ENCODE measurements around the gene SVIL. TPM values are rescaled to one million over a fixed set of nuclear protein-coding genes. Genes with fewer than 3 reads are reported as not detected.
A peak's percentile ranks its signal among the peaks of the same experiment; 100 is the strongest.

Gene SVIL
- total RNA-seq, 3 donors from 2014 or later (not counting 1 experiment from before 2014, with no cell fraction given), result 24.9 to 57.2 (median 33.5) TPM

- peak overlapping the region; percentile 59 for H3K4me3 Mint-ChIP-seq
- 58% methylated on average over 3 of the region's 3 CpGs for WGBS (ENCODE audit: insufficient coverage)
- intact Hi-C loops (cut with micrococcal nuclease), result no loop called here
- DNase-seq (no peak), ATAC-seq (no peak)
- H3K27ac Mint-ChIP-seq, result peak overlapping the region in 1 of 2 donors; percentile 78
- no peaks in the 10 kb centered on the region for H3K36me3 Mint-ChIP-seq
- Histone ChIP-seq H3K9me3 (ENCODE audit: control insufficient read depth, insufficient read depth, low read length) (no peaks in the 10 kb centered on the region), H3K27me3 (ENCODE audit: control insufficient read depth, insufficient read depth, low read length) (no peaks in the 10 kb centered on the region), H3K36me3 (ENCODE audit: control insufficient read depth, insufficient read depth, low read length) (no peaks in the 10 kb centered on the region), H3K27ac (ENCODE audit: low read length) (no peak overlapping the region), H3K4me3 (ENCODE audit: low read length) (no peak overlapping the region), H3K4me1 (ENCODE audit: control insufficient read depth, insufficient read depth, low read length) (peaks cover 20% of the 10 kb centered on the region)
- no peaks in the 10 kb centered on the region for H3K9me3 Mint-ChIP-seq
- TF ChIP-seq CTCF (IDR thresholded peaks at IDR 0.05), result no peak
- peaks cover 36 to 56% of the 10 kb centered on the region in 2 donors for H3K4me1 Mint-ChIP-seq
- no peaks in the 10 kb centered on the region for H3K27me3 Mint-ChIP-seq (ENCODE audit: low read depth in 2 of 2)
Measured at GRCh38 chr10:29646960-29647461, 12.2 kb upstream of the SVIL start.

DNA sequence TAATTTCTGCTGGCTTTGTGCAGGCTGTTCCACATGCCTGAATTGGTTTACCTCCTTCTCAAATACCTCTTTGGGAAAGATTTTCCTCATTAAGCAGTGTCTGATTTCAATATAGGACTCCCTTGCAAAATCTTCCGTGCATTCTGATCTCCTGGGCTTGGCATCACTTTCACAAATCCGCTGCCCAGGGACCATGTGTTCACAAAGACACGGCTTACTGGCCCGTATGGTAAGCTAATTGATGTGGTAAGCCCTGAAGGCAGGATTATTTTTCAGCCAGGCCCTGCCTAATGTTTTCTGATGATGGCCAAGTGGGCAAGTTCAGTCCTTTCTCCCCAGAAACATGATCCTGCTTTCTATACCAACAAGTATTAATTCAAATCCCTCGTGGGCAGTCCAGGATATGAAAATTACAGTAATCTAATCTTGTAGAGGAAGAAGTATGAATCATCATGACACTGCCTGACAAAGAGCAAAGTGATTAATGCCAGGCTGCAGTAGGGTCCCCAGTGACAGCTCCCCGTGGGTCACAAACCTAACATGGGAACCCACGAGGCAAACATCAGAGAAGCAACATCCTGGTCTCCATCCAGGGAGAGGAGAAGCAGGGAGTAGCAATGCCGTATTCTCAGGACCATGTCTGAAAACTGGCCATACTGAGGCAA lies 11.6 kb upstream of the SVIL start:
- no peaks in the 10 kb centered on the region for H3K36me3 Mint-ChIP-seq
- 69% methylated on average over 7 of the region's 8 CpGs for WGBS (ENCODE audit: insufficient coverage)
- peak overlapping the region; percentile 59 for H3K4me3 Mint-ChIP-seq
- Histone ChIP-seq H3K9me3 (ENCODE audit: control insufficient read depth, insufficient read depth, low read length) (no peaks in the 10 kb centered on the region), H3K36me3 (ENCODE audit: control insufficient read depth, insufficient read depth, low read length) (no peaks in the 10 kb centered on the region), H3K4me1 (ENCODE audit: control insufficient read depth, insufficient read depth, low read length) (peaks cover 20% of the 10 kb centered on the region), H3K4me3 (ENCODE audit: low read length) (no peak overlapping the region), H3K27me3 (ENCODE audit: control insufficient read depth, insufficient read depth, low read length) (no peaks in the 10 kb centered on the region), H3K27ac (ENCODE audit: low read length) (no peak overlapping the region)
- DNase-seq (no peak), ATAC-seq (peak in 2 of 3 donors; percentile 30 to 79)
- TF ChIP-seq CTCF (IDR thresholded peaks at IDR 0.05), result no peak
- intact Hi-C loops (cut with micrococcal nuclease), result no loop called here
- H3K27me3 Mint-ChIP-seq (ENCODE audit: low read depth in 2 of 2), result no peaks in the 10 kb centered on the region
- no peaks in the 10 kb centered on the region for H3K9me3 Mint-ChIP-seq
- H3K4me1 Mint-ChIP-seq, result peaks cover 36 to 53% of the 10 kb centered on the region in 2 donors
- peak overlapping the region in 1 of 2 donors; percentile 78 for H3K27ac Mint-ChIP-seq

DNA sequence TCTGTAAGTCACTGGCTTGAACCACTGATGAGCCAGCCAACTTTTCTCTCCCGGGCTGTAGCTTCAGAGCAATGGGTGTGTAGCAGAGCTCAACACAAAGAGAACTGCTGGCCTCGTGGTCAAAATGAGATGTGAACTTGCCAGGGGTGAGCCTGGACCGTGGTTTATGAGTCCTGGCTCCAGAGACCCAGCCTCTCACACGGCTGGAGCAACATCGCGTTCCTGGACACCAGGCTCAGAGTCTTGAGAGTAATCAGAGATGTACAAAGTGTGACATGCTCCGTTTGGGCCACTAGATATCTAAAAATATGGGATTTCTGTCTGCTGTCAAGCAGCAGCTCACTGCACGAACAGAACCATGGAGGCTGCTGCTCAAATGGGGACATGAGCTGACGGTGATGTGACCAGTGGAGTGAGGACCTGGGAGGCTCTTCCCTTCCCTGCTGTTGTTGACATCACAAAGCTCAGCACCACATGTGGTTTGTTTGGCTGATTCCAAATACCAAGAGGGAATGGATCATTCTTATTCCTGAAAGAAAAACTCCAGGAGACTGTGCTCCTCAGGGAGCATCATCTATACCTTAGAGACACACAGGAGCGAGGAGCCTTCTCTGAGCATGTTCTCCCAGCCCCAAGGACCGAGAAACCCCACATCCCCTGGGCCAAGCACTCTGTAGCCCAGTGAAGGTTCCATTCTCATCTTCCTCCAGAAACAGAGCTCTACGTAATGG lies 9.2 kb upstream of the SVIL start:
- ATAC-seq, result no peak
- Histone ChIP-seq H3K4me1 (ENCODE audit: control insufficient read depth, insufficient read depth, low read length) (peaks cover 20% of the 10 kb centered on the region), H3K36me3 (ENCODE audit: control insufficient read depth, insufficient read depth, low read length) (no peaks in the 10 kb centered on the region), H3K27ac (ENCODE audit: low read length) (no peak overlapping the region), H3K4me3 (ENCODE audit: low read length) (no peak overlapping the region), H3K9me3 (ENCODE audit: control insufficient read depth, insufficient read depth, low read length) (no peaks in the 10 kb centered on the region), H3K27me3 (ENCODE audit: control insufficient read depth, insufficient read depth, low read length) (no peaks in the 10 kb centered on the region)
- H3K36me3 Mint-ChIP-seq, result no peaks in the 10 kb centered on the region
- TF ChIP-seq CTCF (IDR thresholded peaks at IDR 0.05), result no peak
- no peak overlapping the region for H3K4me3 Mint-ChIP-seq
- no peaks in the 10 kb centered on the region for H3K27me3 Mint-ChIP-seq (ENCODE audit: low read depth in 2 of 2)
- H3K4me1 Mint-ChIP-seq, result peaks cover 28 to 57% of the 10 kb centered on the region in 2 donors
- no peaks in the 10 kb centered on the region for H3K9me3 Mint-ChIP-seq
- DNase-seq, result no peak
- intact Hi-C loops (cut with micrococcal nuclease), result no loop called here
- 80% methylated on average over 12 of the region's 12 CpGs for WGBS (ENCODE audit: insufficient coverage)
- H3K27ac Mint-ChIP-seq, result no peak overlapping the region

Data from natural killer cell (primary cell).